Astrocyte (in vitro differentiated cells and primary cell): ENCODE data around the gene ZBTB34.

Source experiments
- CTCF ChIP-seq: IDR thresholded peaks from 2 replicates; pipeline ENCODE4 v1.5.1; 2011; ENCODE audit warnings: low read depth, mild to moderate bottlenecking, inconsistent platforms, low read length, moderate library complexity; ENCODE audit not compliant: insufficient read depth
- EZH2 ChIP-seq: IDR thresholded peaks from 2 replicates; pipeline ENCODE4 v1.6.1; 2012; ENCODE audit warnings: mild to moderate bottlenecking, low read length, inconsistent platforms; ENCODE audit not compliant: insufficient read depth

- TF ChIP-seq CTCF (no peak), EZH2 (no peak)
These were observed 45.7 kb downstream of the ZBTB34 start for GRCh38 chr9:126906091-126906490.
